IMR-90 (cell line): ENCODE measurements around the gene CACNA2D1. TPM values are rescaled to one million over a fixed set of nuclear protein-coding genes. Genes with fewer than 3 reads are reported as not detected.

ENCODE experiments used
- ATAC-seq: fragments of 200-7000 bp; cut with Tn5 transposase; 2 replicates; pipeline ENCODE4 v1.9.1; 2020; ENCODE audit warnings: low read depth, mild to moderate bottlenecking, moderate library complexity
- BruUV-seq: library from RNA; stranded (reverse); fragments of 400-500 nt; replicated peaks from 2 replicates; lab custom pipeline; 2021; lab: Mats Ljungman, UMichigan
- CTCF ChIA-PET: fragments of 300-600 bp; formaldehyde crosslinking; extraction: SDS; loops from one replicate; lab custom pipeline; 2021; ENCODE audit warnings: antibody characterized with exemption; lab: Yijun Ruan, JAX
- POLR2A ChIA-PET: fragments of 300-600 bp; sonication (Branson Sonifier 250); formaldehyde crosslinking; loops from one replicate; lab custom pipeline; 2022; ENCODE audit warnings: antibody characterized with exemption; ENCODE audit not compliant: unreplicated experiment; lab: Charles Lee
- DNase-seq: peaks from one replicate; pipeline ENCODE4 v3.0.0; 2013
- H2AFZ ChIP-seq: replicated peaks from 2 replicates; pipeline ENCODE3; 2013; ENCODE audit warnings: low read length, mild to moderate bottlenecking; ENCODE audit not compliant: poor library complexity
- H2AK5ac ChIP-seq: 2 replicates; pipeline ENCODE4 v1.6.1; 2013; ENCODE audit warnings: low read depth, low read length, inconsistent platforms
- H2AK9ac ChIP-seq: replicated peaks from 2 replicates; pipeline ENCODE3; 2013; ENCODE audit warnings: mild to moderate bottlenecking, low read depth, low read length, moderate library complexity; ENCODE audit not compliant: poor library complexity
- H2BK120ac ChIP-seq: 2 replicates; pipeline ENCODE4 v1.6.1; 2013; ENCODE audit warnings: low read depth, low read length, inconsistent platforms
- H2BK15ac ChIP-seq: 3 replicates; pipeline ENCODE4 v1.6.1; 2013; ENCODE audit warnings: low read depth, low read length, inconsistent platforms
- H2BK20ac ChIP-seq: 2 replicates; pipeline ENCODE4 v1.6.1; 2013; ENCODE audit warnings: low read depth, mild to moderate bottlenecking, inconsistent platforms, low read length, moderate library complexity
- H2BK5ac ChIP-seq: 2 replicates; pipeline ENCODE4 v1.6.1; 2013; ENCODE audit warnings: mild to moderate bottlenecking, low read depth, low read length, inconsistent platforms; ENCODE audit not compliant: poor library complexity, severe bottlenecking
- H3K14ac ChIP-seq: replicated peaks from 2 replicates; pipeline ENCODE4 v1.6.1; 2013; ENCODE audit warnings: low read depth, low read length, inconsistent platforms
- H3K18ac ChIP-seq: 2 replicates; pipeline ENCODE4 v1.6.1; 2013; ENCODE audit warnings: low read depth, low read length, control low read depth
- H3K23ac ChIP-seq: 2 replicates; pipeline ENCODE4 v1.6.1; 2013; ENCODE audit warnings: low read depth, low read length, inconsistent platforms
- H3K27ac ChIP-seq: 2 replicates; pipeline ENCODE4 v1.5.1; 2013; ENCODE audit warnings: mild to moderate bottlenecking, control low read depth, low read length; ENCODE audit not compliant: insufficient read depth
- H3K27me3 ChIP-seq: 2 replicates; pipeline ENCODE4 v1.6.1; 2013; ENCODE audit warnings: low read length; ENCODE audit not compliant: control insufficient read depth, insufficient read depth
- H3K36me3 ChIP-seq: 2 replicates; pipeline ENCODE4 v1.6.1; 2013; ENCODE audit warnings: low read length, mixed read lengths; ENCODE audit not compliant: control insufficient read depth, insufficient read depth
- H3K4ac ChIP-seq: 2 replicates; pipeline ENCODE4 v1.6.1; 2013; ENCODE audit warnings: low read depth, low read length, inconsistent platforms
- H3K4me1 ChIP-seq: 2 replicates; pipeline ENCODE4 v1.6.1; 2013; ENCODE audit warnings: low read length, mixed read lengths; ENCODE audit not compliant: control insufficient read depth, insufficient read depth
- H3K4me2 ChIP-seq: 2 replicates; pipeline ENCODE4 v1.6.1; 2013; ENCODE audit warnings: low read depth, mild to moderate bottlenecking, control low read depth, low read length, moderate library complexity
- H3K4me3 ChIP-seq: 2 replicates; pipeline ENCODE4 v1.5.1; 2013; ENCODE audit warnings: low read depth, mild to moderate bottlenecking, control low read depth, low read length, moderate library complexity; ENCODE audit not compliant: insufficient read depth
- H3K56ac ChIP-seq: 2 replicates; pipeline ENCODE4 v1.6.1; 2013; ENCODE audit warnings: low read length, inconsistent platforms; ENCODE audit not compliant: insufficient read depth; ENCODE audit errors: extremely low read depth
- H3K79me1 ChIP-seq, 2 experiments: 2 replicates each; pipeline ENCODE4 v1.6.1; 2013; ENCODE audit warnings: low read length in 2 of 2, inconsistent platforms in 1 of 2, low read depth in 1 of 2
- H3K9ac ChIP-seq: 2 replicates; pipeline ENCODE4 v1.6.1; 2013; ENCODE audit warnings: low read depth, low read length, control low read depth
- H3K9me1 ChIP-seq: 2 replicates; pipeline ENCODE4 v1.6.1; 2013; ENCODE audit warnings: low read length, inconsistent platforms; ENCODE audit not compliant: insufficient read depth
- H3K9me3 ChIP-seq: 2 replicates; pipeline ENCODE4 v1.6.1; 2013; ENCODE audit warnings: low read length; ENCODE audit not compliant: control insufficient read depth, insufficient read depth
- H4K20me1 ChIP-seq: 2 replicates; pipeline ENCODE4 v1.6.1; 2013; ENCODE audit warnings: low read length, inconsistent platforms; ENCODE audit not compliant: insufficient read depth
- H4K5ac ChIP-seq: 2 replicates; pipeline ENCODE4 v1.6.1; 2013; ENCODE audit warnings: mild to moderate bottlenecking, low read depth, low read length, control low read depth
- H4K8ac ChIP-seq, 2 experiments: 2 replicates each; pipeline ENCODE4 v1.6.1; 2013; ENCODE audit warnings: low read depth in 2 of 2, low read length in 2 of 2, control low read depth in 1 of 2, inconsistent platforms in 1 of 2
- H4K91ac ChIP-seq: 2 replicates; pipeline ENCODE4 v1.6.1; 2013; ENCODE audit warnings: low read depth, low read length, inconsistent platforms; ENCODE audit not compliant: insufficient read depth
- FOS ChIP-seq: fragments of 150-350 bp; IDR thresholded peaks from 2 replicates; pipeline ENCODE4 v1.6.1; 2016; ENCODE audit warnings: low read depth, low read length
- MXI1 ChIP-seq: IDR thresholded peaks from 2 replicates; pipeline ENCODE4 v1.6.1; 2012; ENCODE audit warnings: low read depth, mild to moderate bottlenecking, low read length, moderate library complexity, borderline replicate concordance
- RAD21 ChIP-seq: IDR thresholded peaks from 2 replicates; pipeline ENCODE4 v1.6.1; 2012; ENCODE audit warnings: low read length, improper control_type of control experiment
- dilution Hi-C: fragments of 300-500 bp; cut with HindIII; formaldehyde crosslinking; loops from one replicate; pipeline ENCODE4 v1.14.3; 2018; ENCODE audit warnings: low sequenced_read_pairs; ENCODE audit not compliant: unreplicated experiment
- in situ Hi-C: fragments of 300-500 bp; cut with MboI; formaldehyde crosslinking; loops from 3 replicates; pipeline ENCODE4 v1.14.3; 2019; ENCODE audit warnings: low sequenced_read_pairs, inconsistent platforms, mixed read lengths
- intact Hi-C: fragments of 100-400 bp; cut with micrococcal nuclease; formaldehyde crosslinking; loops from 2 replicates; pipeline ENCODE4 v1.10.0; 2022
- polyA plus RNA-seq, 3 experiments: library from polyadenylated mRNA; depleted of rRNA; stranded (reverse); fragments of >200 nt; gene quantifications; 2 replicates each; pipeline ENCODE4 v1.2.3, GENCODE V29; 2012; ENCODE audit warnings: low replicate concordance in 1 of 3
- total RNA-seq: library from RNA; depleted of rRNA; stranded (reverse); fragments of >200 nt; gene quantifications from 2 replicates; pipeline ENCODE4 v1.2.3, GENCODE V29; 2012
- TF ChIP-seq, protein P1 (sequence below): fragments of 150-350 bp; IDR thresholded peaks from 2 replicates; pipeline ENCODE4 v1.6.1; 2016; ENCODE audit warnings: low read depth, mild to moderate bottlenecking, low read length, moderate library complexity, borderline replicate concordance

The CACNA2D1 gene
- total and polyA plus RNA-seq, 2 of the 4 experiments (the other 2 are of a cell fraction) = 5.8 to 21.9 TPM

- no TSS peak for BruUV-seq
- H3K27ac ChIP-seq = no peak overlapping the region
These were observed 301.2 kb downstream of the CACNA2D1 start for GRCh38 chr7:82142263-82142864.

More at GRCh38 chr7:82142263-82142864, 301.2 kb downstream of the CACNA2D1 start:
- H2BK15ac ChIP-seq = no peak overlapping the region
- H3K4me3 ChIP-seq = no peak overlapping the region
- no peak overlapping the region for H3K4me2 ChIP-seq
- intact Hi-C loops = no loop called here
- H3K18ac ChIP-seq = no peak overlapping the region
- TF ChIP-seq, protein P1, sequence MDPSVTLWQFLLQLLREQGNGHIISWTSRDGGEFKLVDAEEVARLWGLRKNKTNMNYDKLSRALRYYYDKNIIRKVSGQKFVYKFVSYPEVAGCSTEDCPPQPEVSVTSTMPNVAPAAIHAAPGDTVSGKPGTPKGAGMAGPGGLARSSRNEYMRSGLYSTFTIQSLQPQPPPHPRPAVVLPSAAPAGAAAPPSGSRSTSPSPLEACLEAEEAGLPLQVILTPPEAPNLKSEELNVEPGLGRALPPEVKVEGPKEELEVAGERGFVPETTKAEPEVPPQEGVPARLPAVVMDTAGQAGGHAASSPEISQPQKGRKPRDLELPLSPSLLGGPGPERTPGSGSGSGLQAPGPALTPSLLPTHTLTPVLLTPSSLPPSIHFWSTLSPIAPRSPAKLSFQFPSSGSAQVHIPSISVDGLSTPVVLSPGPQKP = no peak
- TF ChIP-seq MXI1 (no peak), RAD21 (no peak), FOS (no peak)
- no peak overlapping the region for H2BK5ac ChIP-seq
- no peak overlapping the region for H4K5ac ChIP-seq
- H3K27me3 ChIP-seq = no peaks in the 10 kb centered on the region
- no peaks in the 10 kb centered on the region for H3K9me3 ChIP-seq
- ChIA-PET POLR2A (no interaction called here), CTCF (no interaction called here)
- H2BK120ac ChIP-seq = no peak overlapping the region
- H3K23ac ChIP-seq = no peak overlapping the region
- no peak for DNase-seq
- no peaks in the 10 kb centered on the region for H3K79me1 ChIP-seq
- no peaks in the 10 kb centered on the region for H3K9me1 ChIP-seq
- dilution Hi-C loops = no loop called here
- H2AK9ac ChIP-seq = no peak overlapping the region
- H2AFZ ChIP-seq = no peak overlapping the region
- no peaks in the 10 kb centered on the region for H4K20me1 ChIP-seq
- H3K14ac ChIP-seq = no peak overlapping the region
- H3K4me1 ChIP-seq = peaks cover 2% of the 10 kb centered on the region; the same call in 1 of the 2 replicates
- in situ Hi-C loops = no loop called here
- no peak overlapping the region for H2AK5ac ChIP-seq
- ATAC-seq = no peak
- H2BK20ac ChIP-seq = no peak overlapping the region
- no peak overlapping the region for H3K9ac ChIP-seq
- no peak overlapping the region for H4K91ac ChIP-seq
- H3K56ac ChIP-seq = no peak overlapping the region
- H4K8ac ChIP-seq = no peak overlapping the region
- H3K36me3 ChIP-seq = no peaks in the 10 kb centered on the region
- H3K4ac ChIP-seq = no peak overlapping the region
